Measurements from ENCODE around the gene MAD1L1. TPM values are rescaled to one million over a fixed set of nuclear protein-coding genes. Genes with fewer than 3 reads are reported as not detected.

The MAD1L1 gene
- total and polyA plus RNA-seq, 4 donors, result 43.0 to 54.9 (median 49.9) TPM

- peaks cover 0 to under 1% (median 0%) of the 10 kb centered on the region in 4 donors for H3K36me3 ChIP-seq (ENCODE audit: control insufficient read depth in 4 of 4, insufficient read depth in 4 of 4, low read length in 4 of 4)
- WGBS, 2 donors, result 68 to 83% methylated on average over 30 of the region's 30 CpGs
- peaks cover 0 to 21% (median 9%) of the 10 kb centered on the region in 5 donors for H3K4me1 ChIP-seq (ENCODE audit: control insufficient read depth in 5 of 5, insufficient read depth in 5 of 5, low read length in 5 of 5)
- DNase-seq, result no peak
- H3K27me3 ChIP-seq (ENCODE audit: control insufficient read depth in 3 of 3, insufficient read depth in 3 of 3, low read length in 2 of 3), result no peaks in the 10 kb centered on the region
- ATAC-seq (ENCODE audit: insufficient read depth, low FRiP score), result no peak
- no peaks in the 10 kb centered on the region for H3K9me3 ChIP-seq (ENCODE audit: control insufficient read depth in 4 of 4, insufficient read depth in 3 of 4, low read length in 3 of 4)
- no peak for TF ChIP-seq CTCF (IDR thresholded peaks at IDR 0.05; ENCODE audit: control extremely low read depth, extremely low read depth)
- no peak overlapping the region for H3K27ac ChIP-seq (ENCODE audit: low read depth in 1 of 2, low read length in 1 of 2)
- no peak overlapping the region for H3K4me3 ChIP-seq
- no peak overlapping the region for H3K9ac ChIP-seq (ENCODE audit: insufficient read depth in 1 of 2, low read length in 2 of 2)
Observed at GRCh38 chr7:1941464-1942242, 291.1 kb downstream of the MAD1L1 start.

- H3K9ac ChIP-seq (ENCODE audit: insufficient read depth in 1 of 2, low read length in 2 of 2), result no peak overlapping the region
- no peaks in the 10 kb centered on the region for H3K27me3 ChIP-seq (ENCODE audit: control insufficient read depth in 3 of 3, insufficient read depth in 3 of 3, low read length in 2 of 3)
- peak overlapping the region in 1 of 2 donors; percentile 79 for H3K27ac ChIP-seq (ENCODE audit: low read depth in 1 of 2, low read length in 1 of 2)
- no peaks in the 10 kb centered on the region for H3K9me3 ChIP-seq (ENCODE audit: control insufficient read depth in 4 of 4, insufficient read depth in 3 of 4, low read length in 3 of 4)
- ATAC-seq (ENCODE audit: insufficient read depth, low FRiP score) (no peak), DNase-seq (no peak)
- H3K4me3 ChIP-seq, result no peak overlapping the region
- 44 to 72% methylated on average over 16 of the region's 16 CpGs for WGBS, 2 donors
- H3K36me3 ChIP-seq (ENCODE audit: control insufficient read depth in 4 of 4, insufficient read depth in 4 of 4, low read length in 4 of 4), result peaks cover 0 to 2% (median 0%) of the 10 kb centered on the region in 4 donors
- peaks cover 0 to 21% (median 9%) of the 10 kb centered on the region in 5 donors for H3K4me1 ChIP-seq (ENCODE audit: control insufficient read depth in 5 of 5, insufficient read depth in 5 of 5, low read length in 5 of 5)
- no peak for TF ChIP-seq CTCF (IDR thresholded peaks at IDR 0.05; ENCODE audit: control extremely low read depth, extremely low read depth)
Observed at GRCh38 chr7:1940863-1941262, 291.9 kb downstream of the MAD1L1 start.

GRCh38 chr7:1940402-1940786, 292.4 kb downstream of the MAD1L1 start:
- Histone ChIP-seq H3K27me3 (ENCODE audit: control insufficient read depth in 3 of 3, insufficient read depth in 3 of 3, low read length in 2 of 3) (no peaks in the 10 kb centered on the region), H3K9ac (ENCODE audit: insufficient read depth in 1 of 2, low read length in 2 of 2) (no peak overlapping the region), H3K4me1 (ENCODE audit: control insufficient read depth in 5 of 5, insufficient read depth in 5 of 5, low read length in 5 of 5) (peaks cover 0 to 21% (median 9%) of the 10 kb centered on the region in 5 donors), H3K9me3 (ENCODE audit: control insufficient read depth in 4 of 4, insufficient read depth in 3 of 4, low read length in 3 of 4) (no peaks in the 10 kb centered on the region), H3K27ac (ENCODE audit: low read depth in 1 of 2, low read length in 1 of 2) (peak overlapping the region in 1 of 2 donors; percentile 79), H3K36me3 (ENCODE audit: control insufficient read depth in 4 of 4, insufficient read depth in 4 of 4, low read length in 4 of 4) (peaks cover 0 to 6% (median 0%) of the 10 kb centered on the region in 4 donors), H3K4me3 (no peak overlapping the region)
- TF ChIP-seq CTCF (IDR thresholded peaks at IDR 0.05; ENCODE audit: control extremely low read depth, extremely low read depth), result no peak
- WGBS, 2 donors, result 17 to 47% methylated on average over 21 of the region's 21 CpGs
- ATAC-seq (ENCODE audit: insufficient read depth, low FRiP score) (peak; percentile 89), DNase-seq (no peak)
